DND-41 (cell line): ENCODE results near the gene CTSD.

ENCODE experiments used
- CTCF ChIP-seq: IDR thresholded peaks from 2 replicates; pipeline ENCODE4 v1.5.1; 2012; ENCODE audit warnings: borderline replicate concordance, low read length, moderate library complexity, mild to moderate bottlenecking; ENCODE audit not compliant: poor library complexity, severe bottlenecking; ENCODE audit errors: extremely low read depth
- EZH2 ChIP-seq: IDR thresholded peaks from 3 replicates; pipeline ENCODE4 v1.6.1; 2012; ENCODE audit warnings: borderline replicate concordance, low read depth, mild to moderate bottlenecking, moderate library complexity, low read length, inconsistent platforms; ENCODE audit not compliant: severe bottlenecking

DNA sequence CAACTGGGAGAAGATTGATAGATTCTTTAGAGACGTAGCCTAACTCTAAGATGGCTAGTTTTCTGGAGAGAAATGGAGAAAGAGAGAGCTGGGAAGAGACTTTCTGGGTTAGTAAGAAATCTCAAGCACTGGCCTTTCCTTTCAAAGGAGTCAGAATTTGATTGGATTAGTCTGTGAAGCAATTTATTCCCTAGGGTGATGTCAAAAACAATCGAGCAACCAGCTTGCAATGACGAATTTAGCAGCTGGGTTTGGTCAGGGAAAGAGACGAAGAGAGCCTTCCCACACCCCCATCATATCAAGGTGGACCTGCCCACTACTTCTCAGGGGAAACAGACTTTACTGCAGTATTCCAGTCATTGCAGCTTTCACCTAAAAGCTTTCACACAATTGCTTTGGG is 56.0 kb downstream of the CTSD start:
- TF ChIP-seq CTCF (no peak), EZH2 (no peak)
